ENCODE measurements around the gene NDUFB2. TPM values are rescaled to one million over a fixed set of nuclear protein-coding genes. Genes with fewer than 3 reads are reported as not detected.

Gene NDUFB2
- polyA plus RNA-seq, 1 experiment, result 289 TPM

DNA sequence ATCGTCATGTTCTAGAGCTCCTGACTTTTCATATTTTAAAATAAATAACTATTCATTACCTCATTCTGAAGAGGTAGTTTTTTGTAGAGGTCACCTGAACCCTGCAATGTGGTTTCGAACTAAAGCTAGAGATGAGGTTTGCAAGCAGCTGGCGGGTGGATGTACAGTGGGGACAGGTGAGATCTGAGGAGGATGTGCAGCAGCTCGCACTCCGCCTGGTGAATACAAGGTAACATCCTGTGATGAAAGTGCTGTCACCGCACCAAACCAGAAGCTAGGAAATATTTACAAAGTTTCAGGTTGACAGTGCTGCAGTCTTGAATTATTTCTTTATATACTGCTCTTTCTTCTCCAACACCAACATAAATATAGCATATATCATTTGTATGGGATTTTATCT is 26.5 kb downstream of the NDUFB2 start:
- Histone ChIP-seq H3K4me3 (ENCODE audit: low read depth, low read length) (no peak overlapping the region), H3K36me3 (ENCODE audit: control insufficient read depth, insufficient read depth, low read length) (no peaks in the 10 kb centered on the region), H3K27me3 (ENCODE audit: control insufficient read depth, insufficient read depth, low read length) (no peaks in the 10 kb centered on the region)
- DNase-seq (ENCODE audit: low read depth), result no peak
- POLR2A ChIA-PET, result no interaction called here
- CTCF ChIA-PET, result interaction anchor here (1.0 to 1.2 kb wide), 4 partner anchors 22 to 926 kb away, joined by 3 read pairs; no protein-coding TSS in a partner anchor
- TF ChIP-seq, protein P1, sequence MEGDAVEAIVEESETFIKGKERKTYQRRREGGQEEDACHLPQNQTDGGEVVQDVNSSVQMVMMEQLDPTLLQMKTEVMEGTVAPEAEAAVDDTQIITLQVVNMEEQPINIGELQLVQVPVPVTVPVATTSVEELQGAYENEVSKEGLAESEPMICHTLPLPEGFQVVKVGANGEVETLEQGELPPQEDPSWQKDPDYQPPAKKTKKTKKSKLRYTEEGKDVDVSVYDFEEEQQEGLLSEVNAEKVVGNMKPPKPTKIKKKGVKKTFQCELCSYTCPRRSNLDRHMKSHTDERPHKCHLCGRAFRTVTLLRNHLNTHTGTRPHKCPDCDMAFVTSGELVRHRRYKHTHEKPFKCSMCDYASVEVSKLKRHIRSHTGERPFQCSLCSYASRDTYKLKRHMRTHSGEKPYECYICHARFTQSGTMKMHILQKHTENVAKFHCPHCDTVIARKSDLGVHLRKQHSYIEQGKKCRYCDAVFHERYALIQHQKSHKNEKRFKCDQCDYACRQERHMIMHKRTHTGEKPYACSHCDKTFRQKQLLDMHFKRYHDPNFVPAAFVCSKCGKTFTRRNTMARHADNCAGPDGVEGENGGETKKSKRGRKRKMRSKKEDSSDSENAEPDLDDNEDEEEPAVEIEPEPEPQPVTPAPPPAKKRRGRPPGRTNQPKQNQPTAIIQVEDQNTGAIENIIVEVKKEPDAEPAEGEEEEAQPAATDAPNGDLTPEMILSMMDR (IDR thresholded peaks at IDR 0.05; ENCODE audit: insufficient read depth, low read depth, low read length), result no peak

DNA sequence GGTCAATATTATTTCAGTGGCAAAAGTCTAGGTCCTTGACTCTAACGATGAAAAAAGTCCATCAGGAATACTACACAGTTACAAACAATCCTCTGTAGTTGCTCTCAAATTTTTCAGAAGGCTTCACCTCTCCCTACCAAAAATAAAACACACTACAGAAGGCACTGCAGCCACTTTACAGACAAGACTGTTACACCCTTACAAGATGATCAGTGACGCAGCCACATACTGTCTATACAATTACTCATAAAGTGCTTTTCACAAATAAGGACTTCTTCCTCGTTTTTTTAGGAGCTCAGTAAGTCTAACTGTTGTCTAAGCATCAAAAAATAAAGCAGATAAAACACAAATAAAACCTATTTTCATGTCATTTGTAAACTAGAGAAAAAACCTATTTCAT is 27.1 kb downstream of the NDUFB2 start:
- DNase-seq (ENCODE audit: low read depth), result no peak
- TF ChIP-seq, protein P1 (IDR thresholded peaks at IDR 0.05; ENCODE audit: insufficient read depth, low read depth, low read length), result no peak
- H3K4me3 ChIP-seq (ENCODE audit: low read depth, low read length), result no peak overlapping the region
- ChIA-PET POLR2A (no interaction called here), CTCF (interaction anchor here (1.0 to 1.1 kb wide), 3 partner anchors 22 to 288 kb away, joined by 3 read pairs; no protein-coding TSS in a partner anchor)
- H3K27me3 ChIP-seq (ENCODE audit: control insufficient read depth, insufficient read depth, low read length), result no peaks in the 10 kb centered on the region
- H3K36me3 ChIP-seq (ENCODE audit: control insufficient read depth, insufficient read depth, low read length), result no peaks in the 10 kb centered on the region

DNA sequence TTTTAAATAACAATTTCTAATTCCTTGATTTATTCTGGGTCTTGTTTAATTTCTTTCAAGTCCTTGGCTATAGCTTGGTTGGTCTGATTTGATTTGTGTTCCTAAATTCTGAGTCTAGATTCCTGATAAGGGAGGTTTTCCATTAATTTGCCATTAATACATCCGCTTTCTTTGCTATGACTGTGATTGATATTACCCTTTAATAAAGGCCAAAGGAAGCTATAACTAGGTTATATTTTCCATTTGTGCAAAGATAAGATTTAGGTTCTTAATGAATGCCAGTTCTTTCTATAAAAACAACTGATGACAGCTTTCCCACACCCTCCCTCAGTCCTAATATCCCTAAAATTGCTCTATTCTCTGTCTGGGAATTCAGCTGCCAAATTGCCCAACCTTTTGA is 28.2 kb downstream of the NDUFB2 start:
- H3K36me3 ChIP-seq (ENCODE audit: control insufficient read depth, insufficient read depth, low read length), result 0 out of 2 replicates have a peak, but pooled peaks cover 1% of the 10 kb centered on the region
- DNase-seq (ENCODE audit: low read depth), result no peak
- H3K4me3 ChIP-seq (ENCODE audit: low read depth, low read length), result no peak overlapping the region
- ChIA-PET POLR2A (no interaction called here), CTCF (interaction anchor here (0.6 kb wide), 1 partner anchor 18 kb away, joined by 4 read pairs; no protein-coding TSS in a partner anchor)
- no peaks in the 10 kb centered on the region for H3K27me3 ChIP-seq (ENCODE audit: control insufficient read depth, insufficient read depth, low read length)
- TF ChIP-seq, protein P1 (IDR thresholded peaks at IDR 0.05; ENCODE audit: insufficient read depth, low read depth, low read length), result no peak

DNA sequence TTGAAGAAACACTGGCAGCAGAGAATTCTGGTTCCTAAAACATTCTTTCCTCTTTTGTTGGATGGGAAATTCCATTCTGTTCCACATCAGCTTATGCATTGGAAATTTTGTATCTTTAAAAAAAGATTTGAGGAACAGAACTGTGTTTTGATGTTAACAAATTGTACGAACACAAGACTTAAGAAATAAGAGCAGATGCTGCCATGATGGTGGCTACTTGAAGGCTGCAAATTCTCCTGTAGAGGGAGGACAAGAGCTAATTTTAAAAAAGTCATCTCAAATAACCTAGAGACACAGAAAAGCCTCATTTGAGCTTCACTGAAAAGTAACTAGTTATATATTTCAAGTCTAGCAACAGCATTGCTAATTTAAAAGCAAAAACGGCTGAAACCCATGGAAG is 29.8 kb downstream of the NDUFB2 start:
- TF ChIP-seq, protein P1 (IDR thresholded peaks at IDR 0.05; ENCODE audit: insufficient read depth, low read depth, low read length), result peak; percentile 48
- H3K36me3 ChIP-seq (ENCODE audit: control insufficient read depth, insufficient read depth, low read length), result 0 out of 2 replicates have a peak, but pooled peaks cover 1% of the 10 kb centered on the region
- DNase-seq (ENCODE audit: low read depth), result no peak
- H3K27me3 ChIP-seq (ENCODE audit: control insufficient read depth, insufficient read depth, low read length), result no peaks in the 10 kb centered on the region
- POLR2A ChIA-PET, result interaction anchor here (0.6 kb wide), 3 partner anchors 26 to 193 kb away, joined by 3 to 11 read pairs (median 4); no protein-coding TSS in a partner anchor
- CTCF ChIA-PET, result interaction anchor here (0.6 to 1.8 kb wide), 3 partner anchors 10 to 1120 kb away, joined by 3 to 11 read pairs (median 3); partner anchors contain the start of gene MRPS33
- H3K4me3 ChIP-seq (ENCODE audit: low read depth, low read length), result no peak overlapping the region

DNA sequence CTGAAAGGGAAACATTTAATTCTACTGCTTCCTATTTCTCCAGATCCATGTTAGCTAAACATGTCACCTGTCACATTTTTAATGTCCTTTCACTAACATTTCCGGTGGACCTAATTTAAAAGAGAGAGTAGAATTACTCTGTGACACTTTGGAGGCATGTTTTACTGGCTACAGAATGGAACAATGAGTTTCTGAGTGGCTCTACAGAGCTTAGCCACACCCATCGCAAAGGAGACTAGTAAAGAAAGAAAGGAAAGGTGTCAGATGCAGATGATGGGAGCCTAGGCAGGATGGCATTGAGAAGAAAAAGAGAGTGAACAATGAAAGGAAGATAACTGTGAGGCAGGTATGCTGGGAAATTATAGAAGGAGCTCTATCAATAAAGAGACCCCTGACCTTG is 35.9 kb downstream of the NDUFB2 start:
- Histone ChIP-seq H3K4me3 (ENCODE audit: low read depth, low read length) (no peak overlapping the region), H3K27me3 (ENCODE audit: control insufficient read depth, insufficient read depth, low read length) (no peaks in the 10 kb centered on the region), H3K36me3 (ENCODE audit: control insufficient read depth, insufficient read depth, low read length) (peaks cover 1% of the 10 kb centered on the region; the same call in 1 of the 2 replicates)
- ChIA-PET POLR2A (no interaction called here), CTCF (no interaction called here)
- TF ChIP-seq, protein P1 (IDR thresholded peaks at IDR 0.05; ENCODE audit: insufficient read depth, low read depth, low read length), result no peak
- no peak for DNase-seq (ENCODE audit: low read depth)

All from BJ (cell line).